Upper lobe of left lung (tissue), 4 donors: ENCODE data around the gene TRIM44.

Experiments used
- POLR2A ChIP-seq, 4 donors: fragments of 450-650 bp; IDR thresholded peaks; one replicate each; pipeline ENCODE4 v1.5.1; 2016 to 2017; ENCODE audit warnings: antibody characterized with exemption in 4 of 4, mild to moderate bottlenecking in 2 of 4
- POLR2AphosphoS5 ChIP-seq, 2 donors: sonication (generic); formaldehyde crosslinking; IDR thresholded peaks; one replicate each; pipeline ENCODE4 v1.5.1; 2017; ENCODE audit warnings: antibody characterized with exemption in 2 of 2
- TF ChIP-seq, protein P1 (sequence below), 6 experiments: fragments of 450-650 bp in 4 of 6; fragments of 200-600 bp in 2 of 6; sonication (generic) in 2 of 6; IDR thresholded peaks; one replicate each; pipeline ENCODE4 v1.5.1; 2016 to 2019; ENCODE audit warnings: antibody characterized with exemption in 6 of 6

DNA sequence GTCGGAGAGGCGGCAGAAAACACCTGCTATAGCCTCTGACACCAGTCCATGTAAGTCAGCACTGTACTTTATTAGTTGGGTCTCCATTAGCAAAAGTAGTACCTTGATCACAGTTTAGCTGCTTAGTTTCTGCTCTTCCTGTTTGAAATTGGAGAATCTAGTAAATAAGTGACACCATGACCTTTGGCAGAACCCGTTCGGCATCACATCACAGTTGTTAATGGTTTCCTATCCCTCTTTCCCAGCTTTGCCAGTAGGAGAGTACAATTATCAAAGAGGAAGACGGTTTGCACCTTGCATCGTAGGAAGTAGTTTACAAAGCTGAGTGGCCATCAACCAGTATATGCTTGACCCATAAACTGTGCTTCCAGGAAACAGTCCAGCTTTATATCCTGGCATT, 101.8 kb downstream of the TRIM44 start:
- TF ChIP-seq POLR2AphosphoS5 (IDR thresholded peaks at IDR 0.05), result no peak
- TF ChIP-seq, protein P1, sequence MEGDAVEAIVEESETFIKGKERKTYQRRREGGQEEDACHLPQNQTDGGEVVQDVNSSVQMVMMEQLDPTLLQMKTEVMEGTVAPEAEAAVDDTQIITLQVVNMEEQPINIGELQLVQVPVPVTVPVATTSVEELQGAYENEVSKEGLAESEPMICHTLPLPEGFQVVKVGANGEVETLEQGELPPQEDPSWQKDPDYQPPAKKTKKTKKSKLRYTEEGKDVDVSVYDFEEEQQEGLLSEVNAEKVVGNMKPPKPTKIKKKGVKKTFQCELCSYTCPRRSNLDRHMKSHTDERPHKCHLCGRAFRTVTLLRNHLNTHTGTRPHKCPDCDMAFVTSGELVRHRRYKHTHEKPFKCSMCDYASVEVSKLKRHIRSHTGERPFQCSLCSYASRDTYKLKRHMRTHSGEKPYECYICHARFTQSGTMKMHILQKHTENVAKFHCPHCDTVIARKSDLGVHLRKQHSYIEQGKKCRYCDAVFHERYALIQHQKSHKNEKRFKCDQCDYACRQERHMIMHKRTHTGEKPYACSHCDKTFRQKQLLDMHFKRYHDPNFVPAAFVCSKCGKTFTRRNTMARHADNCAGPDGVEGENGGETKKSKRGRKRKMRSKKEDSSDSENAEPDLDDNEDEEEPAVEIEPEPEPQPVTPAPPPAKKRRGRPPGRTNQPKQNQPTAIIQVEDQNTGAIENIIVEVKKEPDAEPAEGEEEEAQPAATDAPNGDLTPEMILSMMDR (IDR thresholded peaks at IDR 0.05), result no peak
- TF ChIP-seq POLR2A (IDR thresholded peaks at IDR 0.05), result no peak
